GM23338 (cell line): Measurements from ENCODE around the gene LATS2.

Experiments
- CREB1 ChIP-seq: fragments of 250-450 bp; sonication (Bioruptor Pico); IDR thresholded peaks from 2 replicates; pipeline ENCODE4 v1.5.0; 2020; ENCODE audit warnings: low read depth, mild to moderate bottlenecking, moderate library complexity
- EZH2 ChIP-seq: fragments of 200-600 bp; sonication (generic); IDR thresholded peaks from one replicate; pipeline ENCODE4 v1.8.0; 2017; ENCODE audit warnings: antibody characterized with exemption, mild to moderate bottlenecking, low read depth; ENCODE audit not compliant: unreplicated experiment
- EZH2phosphoT487 ChIP-seq: fragments of 200-600 bp; sonication (generic); IDR thresholded peaks from one replicate; pipeline ENCODE4 v1.8.1; 2018; ENCODE audit warnings: antibody characterized with exemption; ENCODE audit not compliant: unreplicated experiment
- JUNB ChIP-seq: IDR thresholded peaks from one replicate; pipeline ENCODE4 v1.6.1; 2016; ENCODE audit warnings: antibody characterized with exemption; ENCODE audit not compliant: unreplicated experiment
- NANOG ChIP-seq: IDR thresholded peaks from 2 replicates; pipeline ENCODE4 v1.6.1; 2016; ENCODE audit warnings: antibody characterized with exemption, borderline replicate concordance
- POLR2AphosphoS5 ChIP-seq: IDR thresholded peaks from 2 replicates; pipeline ENCODE4 v1.6.1; 2016; ENCODE audit warnings: antibody characterized with exemption, low read depth
- STAT1 ChIP-seq: IDR thresholded peaks from one replicate; pipeline ENCODE4 v1.6.1; 2016; ENCODE audit warnings: antibody characterized with exemption; ENCODE audit not compliant: unreplicated experiment
- ZNF114 ChIP-seq: fragments of 250-450 bp; sonication (Bioruptor Pico); IDR thresholded peaks from 2 replicates; pipeline ENCODE4 v1.5.0; 2020; ENCODE audit warnings: mild to moderate bottlenecking, moderate library complexity
- ZNF331 ChIP-seq: fragments of 250-450 bp; sonication (Bioruptor Pico); IDR thresholded peaks from 2 replicates; pipeline ENCODE4 v1.5.0; 2020; ENCODE audit warnings: low read depth, mild to moderate bottlenecking, moderate library complexity
- TF ChIP-seq, protein P1 (sequence below), 2 experiments: fragments of 200-600 bp in 1 of 2; sonication (generic) in 1 of 2; conservative IDR thresholded peaks; 2 replicates each; pipeline versions ENCODE4 v1.5.1 to v1.6.1; 2016 to 2017; ENCODE audit warnings: antibody characterized with exemption in 2 of 2, low read depth in 2 of 2, mild to moderate bottlenecking in 2 of 2, moderate library complexity in 1 of 2
- TF ChIP-seq, protein P2 (sequence below): IDR thresholded peaks from 2 replicates; pipeline ENCODE4 v1.6.1; 2016; ENCODE audit warnings: antibody characterized with exemption
- TF ChIP-seq, protein P3 (sequence below): IDR thresholded peaks from one replicate; pipeline ENCODE4 v1.6.1; 2018; ENCODE audit warnings: antibody characterized with exemption; ENCODE audit not compliant: unreplicated experiment
- TF ChIP-seq, protein P4 (sequence below): fragments of 250-450 bp; sonication (Bioruptor Pico); IDR thresholded peaks from 2 replicates; pipeline ENCODE4 v1.5.0; 2020; ENCODE audit warnings: mild to moderate bottlenecking, moderate library complexity

DNA sequence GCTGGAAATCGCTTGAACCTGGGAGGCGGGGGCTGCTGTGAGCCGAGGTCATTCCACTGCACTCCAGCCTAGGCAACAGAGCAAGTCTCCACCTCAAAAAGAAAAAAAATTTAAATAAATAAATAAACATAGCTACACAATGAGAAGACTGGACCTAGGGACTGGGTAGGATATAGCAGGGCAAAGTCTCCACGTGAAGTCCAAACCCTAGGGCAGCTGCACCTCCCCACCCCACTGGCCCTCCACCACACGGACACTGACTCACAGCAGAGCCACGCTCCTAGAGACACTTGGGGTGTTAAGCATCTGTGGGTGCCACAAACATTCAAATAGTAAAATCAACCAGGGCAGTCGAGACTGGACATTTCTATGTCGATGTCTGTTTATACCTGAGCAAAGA is 7.1 kb downstream of the LATS2 start:
- TF ChIP-seq, protein P1, sequence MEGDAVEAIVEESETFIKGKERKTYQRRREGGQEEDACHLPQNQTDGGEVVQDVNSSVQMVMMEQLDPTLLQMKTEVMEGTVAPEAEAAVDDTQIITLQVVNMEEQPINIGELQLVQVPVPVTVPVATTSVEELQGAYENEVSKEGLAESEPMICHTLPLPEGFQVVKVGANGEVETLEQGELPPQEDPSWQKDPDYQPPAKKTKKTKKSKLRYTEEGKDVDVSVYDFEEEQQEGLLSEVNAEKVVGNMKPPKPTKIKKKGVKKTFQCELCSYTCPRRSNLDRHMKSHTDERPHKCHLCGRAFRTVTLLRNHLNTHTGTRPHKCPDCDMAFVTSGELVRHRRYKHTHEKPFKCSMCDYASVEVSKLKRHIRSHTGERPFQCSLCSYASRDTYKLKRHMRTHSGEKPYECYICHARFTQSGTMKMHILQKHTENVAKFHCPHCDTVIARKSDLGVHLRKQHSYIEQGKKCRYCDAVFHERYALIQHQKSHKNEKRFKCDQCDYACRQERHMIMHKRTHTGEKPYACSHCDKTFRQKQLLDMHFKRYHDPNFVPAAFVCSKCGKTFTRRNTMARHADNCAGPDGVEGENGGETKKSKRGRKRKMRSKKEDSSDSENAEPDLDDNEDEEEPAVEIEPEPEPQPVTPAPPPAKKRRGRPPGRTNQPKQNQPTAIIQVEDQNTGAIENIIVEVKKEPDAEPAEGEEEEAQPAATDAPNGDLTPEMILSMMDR (conservative IDR thresholded peaks at IDR 0.05; ENCODE audit: low read depth in 2 of 2): no peak
- TF ChIP-seq CREB1 (CRISPR knock-in tag): no peak
- no peak for TF ChIP-seq EZH2
- TF ChIP-seq ZNF331 (CRISPR knock-in tag): no peak
- TF ChIP-seq JUNB: no peak
- TF ChIP-seq, protein P2, sequence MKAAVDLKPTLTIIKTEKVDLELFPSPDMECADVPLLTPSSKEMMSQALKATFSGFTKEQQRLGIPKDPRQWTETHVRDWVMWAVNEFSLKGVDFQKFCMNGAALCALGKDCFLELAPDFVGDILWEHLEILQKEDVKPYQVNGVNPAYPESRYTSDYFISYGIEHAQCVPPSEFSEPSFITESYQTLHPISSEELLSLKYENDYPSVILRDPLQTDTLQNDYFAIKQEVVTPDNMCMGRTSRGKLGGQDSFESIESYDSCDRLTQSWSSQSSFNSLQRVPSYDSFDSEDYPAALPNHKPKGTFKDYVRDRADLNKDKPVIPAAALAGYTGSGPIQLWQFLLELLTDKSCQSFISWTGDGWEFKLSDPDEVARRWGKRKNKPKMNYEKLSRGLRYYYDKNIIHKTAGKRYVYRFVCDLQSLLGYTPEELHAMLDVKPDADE: no peak
- TF ChIP-seq, protein P3, sequence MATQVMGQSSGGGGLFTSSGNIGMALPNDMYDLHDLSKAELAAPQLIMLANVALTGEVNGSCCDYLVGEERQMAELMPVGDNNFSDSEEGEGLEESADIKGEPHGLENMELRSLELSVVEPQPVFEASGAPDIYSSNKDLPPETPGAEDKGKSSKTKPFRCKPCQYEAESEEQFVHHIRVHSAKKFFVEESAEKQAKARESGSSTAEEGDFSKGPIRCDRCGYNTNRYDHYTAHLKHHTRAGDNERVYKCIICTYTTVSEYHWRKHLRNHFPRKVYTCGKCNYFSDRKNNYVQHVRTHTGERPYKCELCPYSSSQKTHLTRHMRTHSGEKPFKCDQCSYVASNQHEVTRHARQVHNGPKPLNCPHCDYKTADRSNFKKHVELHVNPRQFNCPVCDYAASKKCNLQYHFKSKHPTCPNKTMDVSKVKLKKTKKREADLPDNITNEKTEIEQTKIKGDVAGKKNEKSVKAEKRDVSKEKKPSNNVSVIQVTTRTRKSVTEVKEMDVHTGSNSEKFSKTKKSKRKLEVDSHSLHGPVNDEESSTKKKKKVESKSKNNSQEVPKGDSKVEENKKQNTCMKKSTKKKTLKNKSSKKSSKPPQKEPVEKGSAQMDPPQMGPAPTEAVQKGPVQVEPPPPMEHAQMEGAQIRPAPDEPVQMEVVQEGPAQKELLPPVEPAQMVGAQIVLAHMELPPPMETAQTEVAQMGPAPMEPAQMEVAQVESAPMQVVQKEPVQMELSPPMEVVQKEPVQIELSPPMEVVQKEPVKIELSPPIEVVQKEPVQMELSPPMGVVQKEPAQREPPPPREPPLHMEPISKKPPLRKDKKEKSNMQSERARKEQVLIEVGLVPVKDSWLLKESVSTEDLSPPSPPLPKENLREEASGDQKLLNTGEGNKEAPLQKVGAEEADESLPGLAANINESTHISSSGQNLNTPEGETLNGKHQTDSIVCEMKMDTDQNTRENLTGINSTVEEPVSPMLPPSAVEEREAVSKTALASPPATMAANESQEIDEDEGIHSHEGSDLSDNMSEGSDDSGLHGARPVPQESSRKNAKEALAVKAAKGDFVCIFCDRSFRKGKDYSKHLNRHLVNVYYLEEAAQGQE: no peak
- no peak for TF ChIP-seq STAT1
- no peak for TF ChIP-seq POLR2AphosphoS5
- TF ChIP-seq EZH2phosphoT487: no peak
- no peak for TF ChIP-seq NANOG
- no peak for TF ChIP-seq ZNF114 (CRISPR knock-in tag)
- TF ChIP-seq, protein P4, sequence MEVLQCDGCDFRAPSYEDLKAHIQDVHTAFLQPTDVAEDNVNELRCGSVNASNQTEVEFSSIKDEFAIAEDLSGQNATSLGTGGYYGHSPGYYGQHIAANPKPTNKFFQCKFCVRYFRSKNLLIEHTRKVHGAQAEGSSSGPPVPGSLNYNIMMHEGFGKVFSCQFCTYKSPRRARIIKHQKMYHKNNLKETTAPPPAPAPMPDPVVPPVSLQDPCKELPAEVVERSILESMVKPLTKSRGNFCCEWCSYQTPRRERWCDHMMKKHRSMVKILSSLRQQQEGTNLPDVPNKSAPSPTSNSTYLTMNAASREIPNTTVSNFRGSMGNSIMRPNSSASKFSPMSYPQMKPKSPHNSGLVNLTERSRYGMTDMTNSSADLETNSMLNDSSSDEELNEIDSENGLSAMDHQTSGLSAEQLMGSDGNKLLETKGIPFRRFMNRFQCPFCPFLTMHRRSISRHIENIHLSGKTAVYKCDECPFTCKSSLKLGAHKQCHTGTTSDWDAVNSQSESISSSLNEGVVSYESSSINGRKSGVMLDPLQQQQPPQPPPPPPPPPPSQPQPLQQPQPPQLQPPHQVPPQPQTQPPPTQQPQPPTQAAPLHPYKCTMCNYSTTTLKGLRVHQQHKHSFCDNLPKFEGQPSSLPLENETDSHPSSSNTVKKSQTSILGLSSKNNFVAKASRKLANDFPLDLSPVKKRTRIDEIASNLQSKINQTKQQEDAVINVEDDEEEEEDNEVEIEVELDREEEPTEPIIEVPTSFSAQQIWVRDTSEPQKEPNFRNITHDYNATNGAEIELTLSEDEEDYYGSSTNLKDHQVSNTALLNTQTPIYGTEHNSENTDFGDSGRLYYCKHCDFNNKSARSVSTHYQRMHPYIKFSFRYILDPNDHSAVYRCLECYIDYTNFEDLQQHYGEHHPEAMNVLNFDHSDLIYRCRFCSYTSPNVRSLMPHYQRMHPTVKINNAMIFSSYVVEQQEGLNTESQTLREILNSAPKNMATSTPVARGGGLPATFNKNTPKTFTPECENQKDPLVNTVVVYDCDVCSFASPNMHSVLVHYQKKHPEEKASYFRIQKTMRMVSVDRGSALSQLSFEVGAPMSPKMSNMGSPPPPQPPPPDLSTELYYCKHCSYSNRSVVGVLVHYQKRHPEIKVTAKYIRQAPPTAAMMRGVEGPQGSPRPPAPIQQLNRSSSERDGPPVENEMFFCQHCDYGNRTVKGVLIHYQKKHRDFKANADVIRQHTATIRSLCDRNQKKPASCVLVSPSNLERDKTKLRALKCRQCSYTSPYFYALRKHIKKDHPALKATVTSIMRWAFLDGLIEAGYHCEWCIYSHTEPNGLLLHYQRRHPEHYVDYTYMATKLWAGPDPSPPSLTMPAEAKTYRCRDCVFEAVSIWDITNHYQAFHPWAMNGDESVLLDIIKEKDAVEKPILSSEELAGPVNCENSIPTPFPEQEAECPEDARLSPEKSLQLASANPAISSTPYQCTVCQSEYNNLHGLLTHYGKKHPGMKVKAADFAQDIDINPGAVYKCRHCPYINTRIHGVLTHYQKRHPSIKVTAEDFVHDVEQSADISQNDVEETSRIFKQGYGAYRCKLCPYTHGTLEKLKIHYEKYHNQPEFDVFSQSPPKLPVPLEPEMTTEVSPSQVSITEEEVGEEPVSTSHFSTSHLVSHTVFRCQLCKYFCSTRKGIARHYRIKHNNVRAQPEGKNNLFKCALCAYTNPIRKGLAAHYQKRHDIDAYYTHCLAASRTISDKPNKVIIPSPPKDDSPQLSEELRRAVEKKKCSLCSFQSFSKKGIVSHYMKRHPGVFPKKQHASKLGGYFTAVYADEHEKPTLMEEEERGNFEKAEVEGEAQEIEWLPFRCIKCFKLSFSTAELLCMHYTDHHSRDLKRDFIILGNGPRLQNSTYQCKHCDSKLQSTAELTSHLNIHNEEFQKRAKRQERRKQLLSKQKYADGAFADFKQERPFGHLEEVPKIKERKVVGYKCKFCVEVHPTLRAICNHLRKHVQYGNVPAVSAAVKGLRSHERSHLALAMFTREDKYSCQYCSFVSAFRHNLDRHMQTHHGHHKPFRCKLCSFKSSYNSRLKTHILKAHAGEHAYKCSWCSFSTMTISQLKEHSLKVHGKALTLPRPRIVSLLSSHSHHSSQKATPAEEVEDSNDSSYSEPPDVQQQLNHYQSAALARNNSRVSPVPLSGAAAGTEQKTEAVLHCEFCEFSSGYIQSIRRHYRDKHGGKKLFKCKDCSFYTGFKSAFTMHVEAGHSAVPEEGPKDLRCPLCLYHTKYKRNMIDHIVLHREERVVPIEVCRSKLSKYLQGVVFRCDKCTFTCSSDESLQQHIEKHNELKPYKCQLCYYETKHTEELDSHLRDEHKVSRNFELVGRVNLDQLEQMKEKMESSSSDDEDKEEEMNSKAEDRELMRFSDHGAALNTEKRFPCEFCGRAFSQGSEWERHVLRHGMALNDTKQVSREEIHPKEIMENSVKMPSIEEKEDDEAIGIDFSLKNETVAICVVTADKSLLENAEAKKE (CRISPR knock-in tag): no peak
